Measurements from ENCODE around the gene TOM1L2. TPM values are rescaled to one million over a fixed set of nuclear protein-coding genes. Genes with fewer than 3 reads are reported as not detected.

The TOM1L2 gene
- total and polyA plus RNA-seq, 2 experiments from 2014 or later: 21.5 to 29.6 TPM

DNA sequence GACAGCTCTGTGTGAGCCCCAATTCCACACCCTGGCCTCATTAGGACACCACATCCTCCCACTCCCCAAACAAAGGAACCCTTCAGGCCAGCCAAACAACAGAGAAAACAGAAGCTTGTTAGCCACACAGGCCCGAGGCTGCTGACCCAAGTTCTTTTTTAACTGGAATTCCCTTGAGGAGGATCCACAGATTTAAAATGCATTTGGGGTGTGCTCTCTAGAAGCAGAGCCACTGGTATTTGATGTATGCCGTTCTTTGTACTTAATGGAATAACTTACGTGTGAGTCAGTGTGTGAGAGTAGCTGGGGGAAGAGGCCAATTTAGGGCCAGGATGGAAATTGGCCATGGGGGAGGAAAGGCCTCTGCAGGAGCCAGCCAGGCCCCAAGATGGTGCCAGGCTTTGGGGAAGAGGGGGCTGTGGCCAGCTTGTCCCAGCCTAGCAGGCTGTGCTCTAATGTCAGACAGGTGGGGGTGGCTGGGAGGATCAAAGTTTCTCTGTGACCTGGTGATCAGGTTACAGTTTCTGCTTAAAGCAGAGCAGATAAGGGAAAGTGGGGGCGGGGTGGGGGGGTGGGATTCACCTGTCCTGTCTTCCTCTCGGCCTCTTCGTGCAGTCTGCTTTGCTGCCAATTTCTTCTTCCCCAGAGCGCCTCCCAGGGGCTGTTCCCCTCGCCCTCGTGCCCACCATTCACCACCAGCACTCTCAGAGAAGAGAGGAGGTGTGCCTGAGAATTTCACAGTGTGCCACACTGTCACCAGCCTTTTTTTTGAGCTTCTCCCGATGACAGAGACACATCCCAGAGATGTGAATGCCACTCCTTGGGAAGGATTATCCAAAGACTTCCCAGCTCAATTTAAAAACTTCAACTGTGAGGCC is 50.8 kb downstream of the TOM1L2 start:
- H3K9me2 ChIP-seq (replicated peaks; ENCODE audit: insufficient read depth): no peaks in the 10 kb centered on the region
- peaks cover 49% of the 10 kb centered on the region for H3K79me2 ChIP-seq
- no peaks in the 10 kb centered on the region for H3K27me3 ChIP-seq
- no peaks in the 10 kb centered on the region for H3K9me3 ChIP-seq (ENCODE audit: low read depth)
- no peaks in the 10 kb centered on the region for H3K36me3 ChIP-seq (replicated peaks; ENCODE audit: insufficient read depth, low read depth)
- peak overlapping the region; percentile 85 for H3K27ac ChIP-seq
- no peak overlapping the region for H2AFZ ChIP-seq
- TF ChIP-seq EZH2phosphoT487 (IDR thresholded peaks at IDR 0.05; ENCODE audit: low read depth, severe bottlenecking, unreplicated experiment): no peak
- TF ChIP-seq, protein P1, sequence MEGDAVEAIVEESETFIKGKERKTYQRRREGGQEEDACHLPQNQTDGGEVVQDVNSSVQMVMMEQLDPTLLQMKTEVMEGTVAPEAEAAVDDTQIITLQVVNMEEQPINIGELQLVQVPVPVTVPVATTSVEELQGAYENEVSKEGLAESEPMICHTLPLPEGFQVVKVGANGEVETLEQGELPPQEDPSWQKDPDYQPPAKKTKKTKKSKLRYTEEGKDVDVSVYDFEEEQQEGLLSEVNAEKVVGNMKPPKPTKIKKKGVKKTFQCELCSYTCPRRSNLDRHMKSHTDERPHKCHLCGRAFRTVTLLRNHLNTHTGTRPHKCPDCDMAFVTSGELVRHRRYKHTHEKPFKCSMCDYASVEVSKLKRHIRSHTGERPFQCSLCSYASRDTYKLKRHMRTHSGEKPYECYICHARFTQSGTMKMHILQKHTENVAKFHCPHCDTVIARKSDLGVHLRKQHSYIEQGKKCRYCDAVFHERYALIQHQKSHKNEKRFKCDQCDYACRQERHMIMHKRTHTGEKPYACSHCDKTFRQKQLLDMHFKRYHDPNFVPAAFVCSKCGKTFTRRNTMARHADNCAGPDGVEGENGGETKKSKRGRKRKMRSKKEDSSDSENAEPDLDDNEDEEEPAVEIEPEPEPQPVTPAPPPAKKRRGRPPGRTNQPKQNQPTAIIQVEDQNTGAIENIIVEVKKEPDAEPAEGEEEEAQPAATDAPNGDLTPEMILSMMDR (IDR thresholded peaks at IDR 0.05; ENCODE audit: poor library complexity): no peak
- no peak for TF ChIP-seq EZH2 (IDR thresholded peaks at IDR 0.05; ENCODE audit: borderline replicate concordance)
- H3K4me1 ChIP-seq (ENCODE audit: insufficient read depth): peaks cover 35% of the 10 kb centered on the region
- no peak overlapping the region for H3K4me3 ChIP-seq
- peak; percentile 64 for DNase-seq (ENCODE audit: low spot score)
- peak overlapping the region; percentile 53 for H3K4me2 ChIP-seq
- WGBS (ENCODE audit: low lambda C conversion rate, missing lambda C conversion rate): 17% methylated on average over 10 of the region's 10 CpGs
- no peaks in the 10 kb centered on the region for H4K20me1 ChIP-seq (ENCODE audit: insufficient read depth, poor library complexity, severe bottlenecking)

DNA sequence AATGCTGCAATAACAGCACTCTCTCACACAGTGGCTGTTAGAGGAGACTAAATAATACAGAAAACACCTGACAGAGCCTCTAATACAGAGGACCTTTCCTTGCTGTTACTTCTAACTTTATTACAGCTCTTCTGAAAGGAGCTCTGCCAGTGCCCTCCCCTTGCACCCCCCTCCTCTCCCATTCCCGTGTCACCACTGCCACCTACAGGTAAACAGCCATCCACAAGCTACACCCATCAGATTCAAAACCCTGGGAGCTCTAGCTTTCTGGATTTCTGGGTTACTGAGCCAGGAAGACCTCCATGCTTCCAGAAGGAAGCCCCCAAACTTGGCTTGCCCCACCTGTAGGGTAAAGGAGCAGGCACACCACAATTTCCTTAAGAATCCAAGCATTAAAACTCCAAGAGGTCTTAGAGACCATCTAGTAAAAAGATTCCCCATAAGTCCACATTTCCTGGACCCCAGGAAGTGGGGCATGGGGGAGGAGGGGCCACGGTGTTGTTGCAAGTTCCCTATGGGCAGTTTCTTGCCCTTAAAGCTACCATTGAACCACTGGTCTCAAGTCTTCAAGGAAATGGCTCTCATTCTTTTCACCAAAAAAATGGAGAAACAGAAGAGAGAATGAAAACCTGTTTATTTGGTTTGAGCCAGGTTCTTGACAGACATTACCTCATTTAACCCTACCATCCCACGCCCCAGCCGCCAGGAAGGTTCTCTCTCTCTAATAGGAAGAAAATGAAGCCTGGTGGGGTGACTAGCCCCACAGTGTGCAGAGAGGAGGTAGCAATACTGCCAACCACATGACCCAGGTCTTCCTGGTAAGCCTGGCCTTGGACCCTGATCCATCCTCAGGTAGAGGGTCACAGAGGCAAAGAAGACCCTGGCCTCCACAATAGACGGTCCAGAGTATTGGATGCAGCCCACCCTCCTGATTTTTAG is 52.8 kb downstream of the TOM1L2 start:
- Histone ChIP-seq H2AFZ (no peak overlapping the region), H3K36me3 (replicated peaks; ENCODE audit: insufficient read depth, low read depth) (no peaks in the 10 kb centered on the region), H4K20me1 (ENCODE audit: insufficient read depth, poor library complexity, severe bottlenecking) (no peaks in the 10 kb centered on the region), H3K79me2 (peaks cover 37% of the 10 kb centered on the region), H3K27me3 (no peaks in the 10 kb centered on the region), H3K4me3 (no peak overlapping the region), H3K4me1 (ENCODE audit: insufficient read depth) (peaks cover 40% of the 10 kb centered on the region), H3K9me3 (ENCODE audit: low read depth) (no peaks in the 10 kb centered on the region), H3K9me2 (replicated peaks; ENCODE audit: insufficient read depth) (no peaks in the 10 kb centered on the region), H3K4me2 (no peak overlapping the region), H3K27ac (peak overlapping the region; percentile 68)
- DNase-seq (ENCODE audit: low spot score): peak; percentile 91
- 42% methylated on average over 5 of the region's 5 CpGs for WGBS (ENCODE audit: low lambda C conversion rate, missing lambda C conversion rate)
- TF ChIP-seq EZH2 (IDR thresholded peaks at IDR 0.05; ENCODE audit: borderline replicate concordance): no peak
- no peak for TF ChIP-seq EZH2phosphoT487 (IDR thresholded peaks at IDR 0.05; ENCODE audit: low read depth, severe bottlenecking, unreplicated experiment)
- TF ChIP-seq, protein P1 (IDR thresholded peaks at IDR 0.05; ENCODE audit: poor library complexity): peak; percentile 88

DNA sequence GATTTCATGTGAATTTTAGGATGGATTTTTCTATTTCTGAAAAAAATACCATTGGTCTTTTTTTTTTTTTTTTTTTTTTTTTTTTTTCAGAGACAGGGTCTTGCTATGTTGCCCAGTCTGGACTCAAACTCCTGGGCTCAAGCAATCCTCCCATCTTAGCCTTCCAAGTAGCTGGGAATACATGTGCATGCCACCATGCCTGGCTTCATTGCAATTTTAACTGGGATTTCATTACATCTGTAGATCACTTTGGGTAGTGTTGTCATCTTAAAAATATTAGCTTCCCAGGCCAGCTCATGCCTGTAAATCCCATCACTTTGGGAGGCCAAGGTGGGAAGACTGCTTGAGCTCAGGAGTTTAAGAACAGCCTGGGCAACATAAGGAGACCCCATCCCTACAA is 54.8 kb downstream of the TOM1L2 start:
- peaks cover 41% of the 10 kb centered on the region for H3K4me1 ChIP-seq (ENCODE audit: insufficient read depth)
- no peaks in the 10 kb centered on the region for H3K27me3 ChIP-seq
- no peak for DNase-seq (ENCODE audit: low spot score)
- H3K79me2 ChIP-seq: peaks cover 24% of the 10 kb centered on the region
- no peaks in the 10 kb centered on the region for H3K9me2 ChIP-seq (replicated peaks; ENCODE audit: insufficient read depth)
- H2AFZ ChIP-seq: no peak overlapping the region
- H3K4me3 ChIP-seq: no peak overlapping the region
- H3K9me3 ChIP-seq (ENCODE audit: low read depth): no peaks in the 10 kb centered on the region
- H3K27ac ChIP-seq: no peak overlapping the region
- H4K20me1 ChIP-seq (ENCODE audit: insufficient read depth, poor library complexity, severe bottlenecking): no peaks in the 10 kb centered on the region
- no peaks in the 10 kb centered on the region for H3K36me3 ChIP-seq (replicated peaks; ENCODE audit: insufficient read depth, low read depth)
- TF ChIP-seq, protein P1 (IDR thresholded peaks at IDR 0.05; ENCODE audit: poor library complexity): no peak
- TF ChIP-seq EZH2 (IDR thresholded peaks at IDR 0.05; ENCODE audit: borderline replicate concordance) (no peak), EZH2phosphoT487 (IDR thresholded peaks at IDR 0.05; ENCODE audit: low read depth, severe bottlenecking, unreplicated experiment) (no peak)
- no peak overlapping the region for H3K4me2 ChIP-seq
